Measurements from ENCODE around the gene C22orf39.

C22orf39 gene

GRCh38 chr22:19476023-19476422, 28.5 kb upstream of the C22orf39 start:
- DNase-seq = no peak

GRCh38 chr22:19473578-19473977, 26.1 kb upstream of the C22orf39 start:
- no peak for DNase-seq

DNA sequence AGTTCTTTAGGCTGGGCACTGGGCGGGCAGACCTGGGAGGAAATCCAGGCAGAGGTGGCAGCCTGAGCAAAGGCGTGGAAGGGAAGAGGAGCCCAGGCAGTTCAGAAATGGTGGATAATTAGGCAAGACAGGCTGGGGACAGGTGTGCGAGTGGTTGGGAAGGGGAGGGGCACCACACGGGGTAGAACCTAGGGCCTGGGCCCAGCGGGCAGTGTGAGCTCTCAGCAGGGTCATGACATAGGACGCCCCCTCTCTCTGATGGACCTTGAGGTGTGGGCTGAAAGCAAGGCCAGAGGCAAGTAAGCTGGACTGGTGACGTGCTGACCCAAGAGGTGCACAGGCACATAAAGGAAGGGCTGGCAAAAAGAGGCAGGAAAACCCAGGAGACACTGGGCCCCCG, 24.7 kb upstream of the C22orf39 start:
- no peak for DNase-seq

DNA sequence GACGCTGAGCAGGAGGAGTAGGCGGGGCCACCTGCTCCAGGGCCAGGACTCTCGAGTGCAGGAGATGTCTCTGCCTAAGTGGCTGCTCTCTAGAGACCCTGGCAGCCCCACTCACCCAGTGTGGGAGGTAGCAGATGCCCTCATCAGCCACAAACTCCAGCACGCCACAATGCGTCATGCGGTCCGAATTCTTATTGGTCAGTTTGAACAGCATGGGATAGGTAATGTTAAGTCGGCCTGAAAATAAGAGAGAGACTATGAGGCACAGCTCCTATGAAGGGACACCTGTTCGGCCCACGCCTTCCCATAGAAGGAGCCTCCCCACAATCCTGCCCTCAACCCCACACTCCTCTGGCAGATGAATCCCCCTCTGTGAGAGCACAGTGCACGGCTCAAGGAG, 24.1 kb upstream of the C22orf39 start:
- DNase-seq = no peak

DNA sequence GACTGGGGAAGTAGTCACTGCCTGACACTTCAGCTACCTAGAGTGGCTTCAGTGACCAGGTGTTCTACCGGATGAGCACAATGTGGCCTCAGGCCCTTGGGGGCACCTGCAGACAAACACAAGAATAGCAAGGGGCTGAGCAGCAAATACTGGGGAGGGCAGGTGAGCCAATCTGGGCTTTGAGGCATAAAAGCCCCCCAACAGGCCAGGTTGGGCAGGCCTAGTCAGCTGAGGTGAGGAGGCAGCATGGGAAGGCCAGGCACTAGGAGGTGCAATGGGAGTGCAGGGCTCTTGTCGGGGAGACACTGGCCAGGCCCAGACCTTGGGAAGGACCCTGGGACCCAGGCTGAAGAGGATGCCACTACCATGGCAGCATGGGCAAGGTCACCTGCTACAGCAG, 22.5 kb upstream of the C22orf39 start:
- no peak for DNase-seq

DNA sequence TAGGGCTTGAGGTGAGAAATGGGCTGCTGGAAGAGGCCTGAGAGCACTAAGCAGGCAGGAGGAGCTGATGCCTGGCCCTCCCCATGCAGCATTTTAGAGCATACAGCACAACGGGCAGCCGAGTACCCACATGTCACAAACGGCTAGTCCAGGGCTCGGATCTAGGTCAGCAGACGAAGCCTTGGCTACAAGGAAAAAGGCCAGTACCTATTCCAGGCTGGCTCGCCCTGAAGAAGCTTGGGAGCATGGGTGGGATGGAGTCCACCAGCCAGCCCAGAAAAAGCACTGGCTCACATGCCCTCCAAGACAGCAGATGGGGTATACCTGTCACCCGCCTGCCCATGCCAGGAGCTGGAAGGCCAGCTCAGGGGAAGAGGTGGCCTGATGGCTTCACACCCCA, 21.9 kb upstream of the C22orf39 start:
- DNase-seq = no peak

GRCh38 chr22:19467912-19468311, 20.4 kb upstream of the C22orf39 start:
- no peak for DNase-seq

- no peak for DNase-seq
Observed at GRCh38 chr22:19466848-19467752, 19.6 kb upstream of the C22orf39 start.

- DNase-seq = no peak
Observed at GRCh38 chr22:19466126-19466716, 18.7 kb upstream of the C22orf39 start.

- no peak for DNase-seq
Observed at GRCh38 chr22:19464975-19465374, 17.5 kb upstream of the C22orf39 start.

DNA sequence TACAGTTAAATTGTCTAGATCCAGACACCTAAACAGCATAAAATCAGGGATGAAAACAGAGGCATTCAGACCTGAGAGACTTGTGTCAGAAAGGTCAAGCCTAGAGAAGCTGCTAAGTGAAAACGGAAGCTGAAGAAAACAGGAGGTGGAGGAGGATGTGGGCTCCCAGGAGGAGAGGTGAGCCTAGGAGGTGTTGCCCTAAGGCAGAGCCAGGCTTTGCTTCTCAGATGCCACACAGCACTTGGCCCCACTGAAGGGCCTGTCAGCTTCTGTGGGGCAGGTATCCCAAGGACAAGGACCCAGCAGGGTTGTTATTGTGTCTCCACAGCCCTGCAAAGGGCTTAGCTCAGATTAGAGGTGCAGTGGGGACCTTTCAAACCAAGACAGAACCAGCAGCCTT, 17.0 kb upstream of the C22orf39 start:
- DNase-seq = no peak

- peak; percentile 35 for DNase-seq
Observed at GRCh38 chr22:19463491-19464469, 16.3 kb upstream of the C22orf39 start.

DNA sequence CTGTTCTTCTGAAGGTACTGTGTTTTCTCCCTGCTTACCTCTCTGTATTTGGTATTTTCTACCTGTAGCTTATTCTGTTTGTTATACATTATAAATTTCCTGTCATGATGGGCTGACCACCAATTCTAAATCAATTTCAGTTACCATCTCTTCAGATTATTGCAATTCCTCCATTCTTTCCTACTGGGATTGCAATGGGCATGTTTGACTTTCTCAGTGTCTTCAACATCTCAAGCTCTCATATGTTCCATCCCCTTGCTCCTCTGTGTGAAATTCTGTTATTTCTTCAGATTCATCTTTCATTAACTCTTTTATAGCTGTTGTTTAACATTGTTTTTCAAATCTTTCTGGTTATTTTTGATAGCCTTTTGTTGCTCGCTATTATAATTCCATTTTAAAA, 15.5 kb upstream of the C22orf39 start:
- DNase-seq = no peak

DNA sequence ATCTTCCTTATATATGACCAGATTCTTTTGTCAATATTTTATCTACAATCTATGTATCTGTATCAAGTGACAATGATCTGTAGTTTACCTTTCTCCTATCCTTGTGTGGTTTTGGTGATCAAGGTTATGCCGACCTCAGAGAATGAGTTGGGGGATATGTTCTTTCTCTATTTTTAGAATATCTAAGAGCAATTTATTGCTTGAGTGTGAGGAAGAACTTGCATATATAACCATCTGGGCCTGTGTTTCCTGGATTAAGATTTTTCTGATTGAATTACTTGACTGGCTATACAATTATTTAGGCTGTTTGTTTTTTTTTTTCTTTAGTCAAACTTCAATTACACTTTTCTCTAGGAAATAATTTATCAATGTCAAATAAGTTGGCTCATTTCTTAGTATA, 14.0 kb upstream of the C22orf39 start:
- DNase-seq = no peak

- DNase-seq = no peak
Observed at GRCh38 chr22:19460036-19460435, 12.5 kb upstream of the C22orf39 start.

DNA sequence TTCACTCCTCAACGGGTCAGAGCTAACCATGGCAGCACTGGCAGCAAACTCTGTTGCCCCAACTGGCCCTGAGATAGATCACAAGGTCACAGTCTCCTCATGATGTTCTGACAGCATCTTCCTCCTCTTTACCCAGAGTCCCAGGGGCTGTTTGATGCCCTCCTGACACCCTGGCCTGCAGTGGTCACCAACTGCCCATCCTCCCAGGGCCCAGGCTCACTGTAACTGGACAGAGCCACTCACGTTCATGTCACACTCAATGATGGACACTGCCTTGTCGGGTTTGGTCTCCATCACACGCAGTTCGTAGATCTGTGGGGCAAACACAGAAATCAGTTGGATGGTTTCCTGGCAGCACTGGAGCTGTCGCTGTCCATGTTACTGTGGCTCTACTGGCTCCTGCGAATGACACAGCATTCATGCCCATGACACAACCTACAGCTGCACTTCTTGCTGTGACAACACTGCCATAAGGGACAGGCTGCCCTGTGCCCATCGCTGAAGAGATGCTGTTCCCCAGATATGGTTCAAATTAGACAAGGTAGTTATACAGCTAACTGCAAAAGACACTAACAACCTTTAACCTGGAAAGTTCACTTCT, 10.4 kb upstream of the C22orf39 start:
- DNase-seq = no peak

GRCh38 chr22:19456541-19456940, 9.0 kb upstream of the C22orf39 start:
- no peak for DNase-seq

- no peak for DNase-seq
Observed at GRCh38 chr22:19455585-19456370, 8.3 kb upstream of the C22orf39 start.

DNA sequence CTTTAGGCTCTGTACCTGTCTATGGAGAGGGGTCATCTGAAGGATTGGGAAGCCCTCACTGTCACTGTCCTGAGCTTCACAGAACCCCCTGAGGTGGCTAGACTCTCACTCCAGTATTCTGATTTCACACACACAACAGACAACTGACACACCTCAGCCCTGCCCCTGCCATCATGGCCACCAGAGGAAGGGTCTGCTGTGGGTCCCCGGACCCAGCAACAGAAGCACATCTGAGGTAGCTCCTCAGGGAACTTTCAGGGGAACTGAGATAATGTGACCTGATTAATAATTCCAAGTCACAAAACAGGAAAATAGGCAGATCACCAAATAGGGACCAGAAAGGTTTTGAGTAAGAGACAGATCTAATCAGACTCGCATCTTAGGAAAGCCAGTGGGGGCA, 7.5 kb upstream of the C22orf39 start:
- DNase-seq = no peak

- no peak for DNase-seq
Observed at GRCh38 chr22:19454156-19454555, 6.6 kb upstream of the C22orf39 start.

GRCh38 chr22:19453718-19454117, 6.2 kb upstream of the C22orf39 start:
- DNase-seq = no peak

DNA sequence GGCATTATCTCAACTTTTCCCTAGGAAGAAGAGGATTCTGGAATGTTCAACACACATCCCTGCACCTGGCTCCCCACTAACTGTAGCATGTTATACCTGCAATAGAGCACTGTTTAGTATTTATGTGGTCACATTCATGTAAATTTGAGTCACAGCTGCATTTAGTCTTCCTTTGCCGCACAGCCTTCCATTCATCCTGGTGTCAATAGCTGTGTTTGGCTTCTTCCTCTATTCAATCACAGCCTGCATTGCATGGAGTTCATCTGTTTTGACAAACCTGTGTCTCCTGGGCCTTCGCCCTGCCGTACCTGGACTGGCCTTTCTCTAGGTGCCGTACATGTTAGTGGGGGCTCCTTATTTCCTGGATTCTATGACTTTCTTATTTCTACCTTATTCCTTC, 4.1 kb upstream of the C22orf39 start:
- DNase-seq = no peak
